Fibroblast of skin of right biceps (primary cell): Measurements from ENCODE around the gene ZGRF1.
"Not testable (repeated sequence)": the region's sequence is repeated elsewhere in the genome, so short reads cannot be mapped to it uniquely, and the experiment has no call there.

Experiments used
- DNase-seq: peaks from one replicate; pipeline ENCODE4 v3.0.0-alpha.2; 2013

Gene ZGRF1

GRCh38 chr4:112516066-112516470 is 120.6 kb downstream of the ZGRF1 start, which contains the start of gene NEUROG2:
Gene NEUROG2, minus strand, starts transcription at chr4:112516180. Its CDS starts 705 bp downstream, at chr4:112515475.
- no peak for DNase-seq

GRCh38 chr4:112515198-112516065 is 121.3 kb downstream of the ZGRF1 start:
- no peak for DNase-seq

- DNase-seq: no peak
Observed at GRCh38 chr4:112514647-112515197, 122.0 kb downstream of the ZGRF1 start.

GRCh38 chr4:112513971-112514646 is 122.6 kb downstream of the ZGRF1 start:
- DNase-seq: no peak

- DNase-seq: no peak
Observed at GRCh38 chr4:112511803-112512118, 124.9 kb downstream of the ZGRF1 start.

- DNase-seq: no peak
Observed at GRCh38 chr4:112511093-112511802, 125.5 kb downstream of the ZGRF1 start.

- no peak for DNase-seq
Observed at GRCh38 chr4:112510291-112511092, 126.2 kb downstream of the ZGRF1 start.

GRCh38 chr4:112509243-112510141 is 127.2 kb downstream of the ZGRF1 start:
- DNase-seq: no peak

- DNase-seq: no peak
Observed at GRCh38 chr4:112508356-112508755, 128.4 kb downstream of the ZGRF1 start.

- no peak for DNase-seq
Observed at GRCh38 chr4:112504807-112505206, 131.9 kb downstream of the ZGRF1 start.

GRCh38 chr4:112502871-112503270 is 133.8 kb downstream of the ZGRF1 start:
- DNase-seq: no peak

- DNase-seq: no peak
Observed at GRCh38 chr4:112492321-112492720, 144.4 kb downstream of the ZGRF1 start.

GRCh38 chr4:112490808-112491207 is 145.9 kb downstream of the ZGRF1 start:
- not testable (repeated sequence) for DNase-seq
